Trophoblast cell (in vitro differentiated cells and primary cell): ENCODE measurements around the gene MARCHF2.
"Not testable (repeated sequence)": the region's sequence is repeated elsewhere in the genome, so short reads cannot be mapped to it uniquely, and the experiment has no call there.

Source experiments
- DNase-seq, 2 donors: peaks; one replicate each; pipeline ENCODE4 v3.0.0-alpha.2; 2016
- H2AFZ ChIP-seq: 2 replicates; pipeline ENCODE4 v1.6.1; 2013; ENCODE audit warnings: low read length, moderate library complexity, mild to moderate bottlenecking; ENCODE audit not compliant: insufficient read depth, poor library complexity
- H2AK5ac ChIP-seq: 2 replicates; pipeline ENCODE4 v1.6.1; 2013; ENCODE audit warnings: mild to moderate bottlenecking, low read length
- H2BK120ac ChIP-seq: 2 replicates; pipeline ENCODE4 v1.6.1; 2013; ENCODE audit warnings: low read length, mild to moderate bottlenecking, moderate library complexity; ENCODE audit not compliant: insufficient read depth, poor library complexity
- H2BK12ac ChIP-seq: 2 replicates; pipeline ENCODE4 v1.6.1; 2013; ENCODE audit warnings: mild to moderate bottlenecking, low read length, moderate library complexity
- H2BK5ac ChIP-seq: 2 replicates; pipeline ENCODE4 v1.6.1; 2013; ENCODE audit warnings: low read length, low read depth, moderate library complexity, mild to moderate bottlenecking; ENCODE audit not compliant: poor library complexity
- H3K14ac ChIP-seq: 2 replicates; pipeline ENCODE4 v1.6.1; 2013; ENCODE audit warnings: mild to moderate bottlenecking, low read length
- H3K18ac ChIP-seq: 2 replicates; pipeline ENCODE4 v1.6.1; 2013; ENCODE audit warnings: mild to moderate bottlenecking, low read length
- H3K23ac ChIP-seq: 2 replicates; pipeline ENCODE4 v1.6.1; 2013; ENCODE audit warnings: low read length
- H3K27ac ChIP-seq: 2 replicates; pipeline ENCODE4 v1.5.1; 2013; ENCODE audit warnings: low read depth, mild to moderate bottlenecking, inconsistent platforms, low read length, moderate library complexity
- H3K27me3 ChIP-seq: 2 replicates; pipeline ENCODE4 v1.6.1; 2013; ENCODE audit warnings: inconsistent platforms, mild to moderate bottlenecking, low read length, moderate library complexity; ENCODE audit not compliant: insufficient read depth
- H3K36me3 ChIP-seq, 2 experiments: 1 replicate in 1 of 2; 2 replicates in 1 of 2; pipeline ENCODE4 v1.6.1; 2013; ENCODE audit warnings: low read length in 2 of 2, mild to moderate bottlenecking in 2 of 2, moderate library complexity in 1 of 2; ENCODE audit not compliant: insufficient read depth in 2 of 2, control insufficient read depth in 1 of 2
- H3K4ac ChIP-seq: 2 replicates; pipeline ENCODE4 v1.6.1; 2013; ENCODE audit warnings: low read depth, mild to moderate bottlenecking, low read length, moderate library complexity
- H3K4me1 ChIP-seq, 2 experiments: 1 replicate in 1 of 2; 2 replicates in 1 of 2; pipeline ENCODE4 v1.6.1; 2013; ENCODE audit warnings: low read length in 2 of 2, mild to moderate bottlenecking in 2 of 2, moderate library complexity in 1 of 2; ENCODE audit not compliant: insufficient read depth in 2 of 2, control insufficient read depth in 1 of 2
- H3K4me2 ChIP-seq: 2 replicates; pipeline ENCODE4 v1.6.1; 2013; ENCODE audit warnings: inconsistent platforms, mild to moderate bottlenecking, low read length, moderate library complexity
- H3K4me3 ChIP-seq: 2 replicates; pipeline ENCODE4 v1.5.1; 2013; ENCODE audit warnings: mild to moderate bottlenecking, low read depth, low read length, inconsistent platforms
- H3K79me1 ChIP-seq: one replicate; pipeline ENCODE4 v1.6.1; 2013; ENCODE audit warnings: low read length
- H3K79me2 ChIP-seq: 2 replicates; pipeline ENCODE4 v1.6.1; 2013; ENCODE audit warnings: low read length, mild to moderate bottlenecking; ENCODE audit not compliant: control insufficient read depth, insufficient read depth, poor library complexity
- H3K9ac ChIP-seq: 2 replicates; pipeline ENCODE4 v1.6.1; 2013; ENCODE audit warnings: mild to moderate bottlenecking, low read length
- H3K9me3 ChIP-seq: 2 replicates; pipeline ENCODE4 v1.6.1; 2013; ENCODE audit warnings: low read depth, mild to moderate bottlenecking, control low read depth, inconsistent platforms, low read length; ENCODE audit not compliant: insufficient read depth
- H4K12ac ChIP-seq: 2 replicates; pipeline ENCODE4 v1.6.1; 2013; ENCODE audit warnings: low read depth, mild to moderate bottlenecking, low read length, moderate library complexity
- H4K8ac ChIP-seq: 2 replicates; pipeline ENCODE4 v1.6.1; 2013; ENCODE audit warnings: low read depth, mild to moderate bottlenecking, low read length, moderate library complexity
- H4K91ac ChIP-seq: one replicate; pipeline ENCODE4 v1.6.1; 2013; ENCODE audit warnings: low read depth, mild to moderate bottlenecking, low read length, moderate library complexity
- WGBS: extraction: QIAGEN DNeasy Blood & Tissue Kit; methylation state at CpG from one replicate; pipeline ENCODE4 v1.1.7; 2013; ENCODE audit warnings: missing lambda C conversion rate; ENCODE audit not compliant: insufficient read length, insufficient coverage; ENCODE audit errors: extremely low coverage; 5-methylcytosine and 5-hydroxymethylcytosine counted together

Gene MARCHF2

DNA sequence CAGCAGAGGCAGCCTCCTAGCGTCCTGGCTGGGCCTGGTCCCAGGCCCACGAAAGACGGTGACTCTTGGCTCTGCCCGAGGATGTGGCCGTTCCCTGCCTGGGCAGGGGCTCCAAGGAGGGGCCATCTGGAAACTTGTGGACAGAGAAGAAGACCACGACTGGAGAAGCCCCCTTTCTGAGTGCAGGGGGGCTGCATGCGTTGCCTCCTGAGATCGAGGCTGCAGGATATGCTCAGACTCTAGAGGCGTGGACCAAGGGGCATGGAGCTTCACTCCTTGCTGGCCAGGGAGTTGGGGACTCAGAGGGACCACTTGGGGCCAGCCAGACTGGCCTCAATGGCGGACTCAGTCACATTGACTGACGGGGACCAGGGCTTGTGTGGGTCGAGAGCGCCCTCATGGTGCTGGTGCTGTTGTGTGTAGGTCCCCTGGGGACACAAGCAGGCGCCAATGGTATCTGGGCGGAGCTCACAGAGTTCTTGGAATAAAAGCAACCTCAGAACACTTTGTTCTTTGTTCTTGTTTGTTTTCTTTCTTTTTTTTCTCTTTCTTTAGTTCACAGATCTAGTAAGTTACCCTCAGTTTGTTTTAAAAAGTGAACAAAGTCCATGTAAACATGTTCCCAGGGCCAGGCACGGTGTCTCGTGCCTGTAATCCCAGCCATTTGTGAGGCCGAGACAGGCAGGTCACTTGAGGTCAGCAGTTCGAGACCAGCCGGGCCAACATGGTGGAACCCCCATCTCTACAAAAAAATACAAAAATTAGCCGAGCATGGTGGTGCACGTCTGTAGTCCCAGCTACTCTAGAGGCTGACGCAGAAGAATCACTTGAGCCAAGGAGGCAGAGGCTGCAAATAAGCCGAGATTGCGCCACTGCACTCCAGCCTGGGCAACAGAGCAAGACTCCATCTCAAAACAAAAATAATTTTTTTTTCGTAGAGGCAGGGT lies 39.0 kb upstream of the MARCHF2 start:
- Histone ChIP-seq H3K9ac (no peak overlapping the region), H4K8ac (no peak overlapping the region), H3K4ac (no peak overlapping the region), H2BK5ac (no peak overlapping the region), H3K9me3 (peaks cover 3% of the 10 kb centered on the region), H3K27me3 (no peaks in the 10 kb centered on the region), H3K36me3 (peaks cover 4 to 12% of the 10 kb centered on the region in 2 experiments), H3K79me1 (no peaks in the 10 kb centered on the region), H3K4me1 (peaks cover 1 to 3% of the 10 kb centered on the region in 2 experiments), H4K91ac (no peak overlapping the region), H3K23ac (no peak overlapping the region), H4K12ac (no peak overlapping the region), H2BK120ac (no peak overlapping the region), H3K79me2 (no peaks in the 10 kb centered on the region), H3K4me2 (no peak overlapping the region), H2BK12ac (no peak overlapping the region), H3K27ac (no peak overlapping the region), H3K14ac (no peak overlapping the region), H3K4me3 (no peak overlapping the region), H2AK5ac (no peak overlapping the region), H3K18ac (no peak overlapping the region), H2AFZ (no peak overlapping the region)
- DNase-seq, result no peak
- whole genome bisulfite sequencing, result no CpG with 5 or more reads among the region's 26 CpGs

DNA sequence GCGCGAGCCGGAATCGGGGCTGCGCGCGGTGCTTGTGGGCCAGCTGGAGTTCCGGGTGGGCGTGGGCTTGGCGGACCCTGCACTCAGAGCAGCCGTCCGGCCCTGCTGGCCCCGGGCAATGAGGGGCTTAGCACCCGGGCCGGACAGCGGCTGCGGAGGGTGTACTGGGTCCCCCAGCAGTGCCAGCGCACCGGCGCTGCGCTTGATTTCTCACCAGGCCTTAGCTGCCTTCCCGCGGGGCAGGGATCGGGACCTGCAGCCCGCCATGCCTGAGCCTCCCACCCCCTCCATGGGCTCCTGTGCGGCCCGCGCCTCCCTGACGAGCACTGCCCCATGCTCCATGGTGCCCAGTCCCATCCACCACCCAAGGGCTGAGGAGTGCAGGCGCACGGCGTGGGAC lies 37.3 kb upstream of the MARCHF2 start:
- not testable (repeated sequence) for H3K23ac ChIP-seq, H4K12ac ChIP-seq, H3K27ac ChIP-seq, H3K27me3 ChIP-seq, H3K9me3 ChIP-seq, H3K4me1 ChIP-seq, H3K4ac ChIP-seq, H2BK5ac ChIP-seq, H3K18ac ChIP-seq, H3K14ac ChIP-seq, DNase-seq, H3K4me2 ChIP-seq, H3K79me2 ChIP-seq, H3K79me1 ChIP-seq, H2AK5ac ChIP-seq, H3K9ac ChIP-seq, H4K91ac ChIP-seq, H2AFZ ChIP-seq, H3K4me3 ChIP-seq, H2BK12ac ChIP-seq, H2BK120ac ChIP-seq, H4K8ac ChIP-seq
- peaks cover 4 to 12% of the 10 kb centered on the region in 2 experiments for H3K36me3 ChIP-seq
- WGBS, result no CpG with 5 or more reads among the region's 32 CpGs

- H3K79me2 ChIP-seq, H4K12ac ChIP-seq, H2BK12ac ChIP-seq, H2BK120ac ChIP-seq, H4K91ac ChIP-seq, H2AFZ ChIP-seq, H3K23ac ChIP-seq, H4K8ac ChIP-seq, DNase-seq, H3K4me3 ChIP-seq, H3K4ac ChIP-seq, H2BK5ac ChIP-seq, H3K27ac ChIP-seq, H2AK5ac ChIP-seq, H3K79me1 ChIP-seq, H3K4me2 ChIP-seq, H3K9ac ChIP-seq, H3K14ac ChIP-seq, H3K9me3 ChIP-seq, H3K4me1 ChIP-seq, H3K18ac ChIP-seq, H3K36me3 ChIP-seq, H3K27me3 ChIP-seq: not testable (repeated sequence)
- WGBS, result no CpG with 5 or more reads among the region's 10 CpGs
These were observed 36.6 kb upstream of the MARCHF2 start for GRCh38 chr19:8376373-8376974.

DNA sequence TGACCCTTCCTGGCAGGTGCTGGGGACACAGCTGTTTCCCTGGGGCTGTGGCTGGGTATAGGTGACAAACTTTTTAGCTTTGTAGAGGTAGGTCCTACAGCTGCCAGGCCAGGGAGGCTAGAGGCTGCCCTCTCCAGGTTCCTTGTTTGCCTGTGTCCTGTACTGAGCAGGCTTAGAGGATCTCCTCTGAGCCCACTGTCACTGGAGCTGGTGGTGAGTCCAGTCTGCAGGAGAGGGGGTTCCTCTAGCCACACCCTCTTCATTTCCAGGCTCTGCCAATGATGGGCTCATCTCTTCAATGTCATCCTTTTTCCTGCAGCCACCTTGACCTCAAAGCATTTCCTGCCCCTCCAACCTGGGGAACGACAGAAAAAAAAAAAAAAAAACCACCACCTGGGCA lies 35.5 kb upstream of the MARCHF2 start:
- H4K12ac ChIP-seq, result no peak overlapping the region
- no peak overlapping the region for H3K4ac ChIP-seq
- H3K23ac ChIP-seq, result no peak overlapping the region
- no peak overlapping the region for H2BK5ac ChIP-seq
- no CpG with 5 or more reads among the region's 1 CpG for WGBS
- no peaks in the 10 kb centered on the region for H3K79me2 ChIP-seq
- peaks cover 0 to 2% of the 10 kb centered on the region in 2 experiments for H3K4me1 ChIP-seq
- no peak overlapping the region for H4K8ac ChIP-seq
- H3K14ac ChIP-seq, result no peak overlapping the region
- H3K18ac ChIP-seq, result no peak overlapping the region
- DNase-seq, result no peak
- H3K9ac ChIP-seq, result no peak overlapping the region
- no peak overlapping the region for H4K91ac ChIP-seq
- no peak overlapping the region for H2BK12ac ChIP-seq
- no peak overlapping the region for H2BK120ac ChIP-seq
- H3K27me3 ChIP-seq, result no peaks in the 10 kb centered on the region
- peaks cover 4 to 8% of the 10 kb centered on the region in 2 experiments for H3K36me3 ChIP-seq
- no peak overlapping the region for H3K4me2 ChIP-seq
- H2AFZ ChIP-seq, result no peak overlapping the region
- H2AK5ac ChIP-seq, result no peak overlapping the region
- no peak overlapping the region for H3K4me3 ChIP-seq
- no peaks in the 10 kb centered on the region for H3K79me1 ChIP-seq
- H3K9me3 ChIP-seq, result peaks cover 3% of the 10 kb centered on the region
- H3K27ac ChIP-seq, result no peak overlapping the region
